SK-N-SH treated with all-trans-retinoic acid at 6 μM for 48 hours (cell line): ENCODE data around the gene ZFAND3.

Source experiments
- BACH2 ChIP-seq: fragments of 250-450 bp; sonication (Bioruptor Pico); IDR thresholded peaks from 2 replicates; pipeline ENCODE4 v1.9.0; 2021; ENCODE audit warnings: mild to moderate bottlenecking, borderline replicate concordance
- CSRNP3 ChIP-seq: fragments of 250-450 bp; sonication (Bioruptor Pico); IDR thresholded peaks from 2 replicates; pipeline ENCODE4 v1.5.1; 2021; ENCODE audit warnings: mild to moderate bottlenecking, moderate library complexity
- GLIS3 ChIP-seq: fragments of 250-450 bp; sonication (Bioruptor Pico); IDR thresholded peaks from 2 replicates; pipeline ENCODE4 v1.5.0; 2020; ENCODE audit warnings: mild to moderate bottlenecking, moderate library complexity
- POU6F1 ChIP-seq: fragments of 250-450 bp; sonication (Bioruptor Pico); IDR thresholded peaks from 2 replicates; pipeline ENCODE4 v1.8.0; 2021; ENCODE audit warnings: low read depth, mild to moderate bottlenecking, moderate library complexity, borderline replicate concordance
- PPARA ChIP-seq: fragments of 250-450 bp; sonication (Bioruptor Pico); IDR thresholded peaks from 2 replicates; pipeline ENCODE4 v1.5.0; 2020; ENCODE audit warnings: mild to moderate bottlenecking, borderline replicate concordance
- RARB ChIP-seq: fragments of 250-450 bp; sonication (Bioruptor Pico); IDR thresholded peaks from 2 replicates; pipeline ENCODE4 v1.8.0; 2021; ENCODE audit warnings: mild to moderate bottlenecking, moderate library complexity
- SNAI2 ChIP-seq: fragments of 250-450 bp; sonication (Bioruptor Pico); IDR thresholded peaks from 2 replicates; pipeline ENCODE4 v1.5.0; 2020; ENCODE audit warnings: mild to moderate bottlenecking, moderate library complexity
- TCF4 ChIP-seq: fragments of 250-450 bp; sonication (Bioruptor Pico); IDR thresholded peaks from 2 replicates; pipeline ENCODE4 v1.8.0; 2021; ENCODE audit warnings: mild to moderate bottlenecking, moderate library complexity, borderline replicate concordance
- TSHZ2 ChIP-seq: fragments of 250-450 bp; sonication (Bioruptor Pico); IDR thresholded peaks from 2 replicates; pipeline ENCODE4 v1.5.0; 2020; ENCODE audit warnings: mild to moderate bottlenecking, moderate library complexity
- ZFP30 ChIP-seq: fragments of 450-650 bp; formaldehyde crosslinking; IDR thresholded peaks from 2 replicates; pipeline ENCODE4 v1.5.0; 2022; ENCODE audit warnings: mild to moderate bottlenecking, moderate library complexity
- ZNF565 ChIP-seq: fragments of 450-650 bp; formaldehyde crosslinking; conservative IDR thresholded peaks from 2 replicates; pipeline ENCODE4 v1.5.0; 2020; ENCODE audit warnings: low read depth, mild to moderate bottlenecking, moderate library complexity
- TF ChIP-seq, protein P1 (sequence below): fragments of 250-450 bp; sonication (Bioruptor Pico); IDR thresholded peaks from 2 replicates; pipeline ENCODE4 v1.5.1; 2020; ENCODE audit warnings: low read depth, mild to moderate bottlenecking, moderate library complexity

DNA sequence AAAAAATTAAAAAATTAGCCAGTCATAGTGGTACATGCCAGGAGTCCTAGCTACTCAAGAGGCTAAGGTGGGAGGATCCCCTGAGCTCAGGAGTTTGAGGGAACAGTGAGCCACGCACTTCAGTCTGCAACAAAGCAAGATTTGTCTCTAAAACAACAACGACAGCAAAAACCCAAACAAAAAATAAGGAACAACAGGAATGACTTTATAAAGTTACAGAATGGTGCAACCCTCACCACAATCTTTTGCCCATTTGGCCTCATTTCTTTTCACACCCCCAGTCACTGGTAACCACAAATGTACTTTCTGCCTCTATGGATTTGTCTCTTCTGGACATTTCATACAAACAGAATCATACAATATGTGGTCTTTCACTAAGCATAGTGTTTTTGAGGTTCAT lies 16.7 kb upstream of the ZFAND3 start:
- no peak for TF ChIP-seq CSRNP3 (CRISPR knock-in tag)
- TF ChIP-seq TSHZ2 (CRISPR knock-in tag) = no peak
- TF ChIP-seq PPARA (CRISPR knock-in tag) = no peak
- TF ChIP-seq TCF4 = no peak
- TF ChIP-seq ZNF565 (CRISPR knock-in tag) = no peak
- no peak for TF ChIP-seq RARB
- no peak for TF ChIP-seq SNAI2 (CRISPR knock-in tag)
- no peak for TF ChIP-seq POU6F1 (CRISPR knock-in tag)
- TF ChIP-seq BACH2 (CRISPR knock-in tag) = no peak
- TF ChIP-seq, protein P1, sequence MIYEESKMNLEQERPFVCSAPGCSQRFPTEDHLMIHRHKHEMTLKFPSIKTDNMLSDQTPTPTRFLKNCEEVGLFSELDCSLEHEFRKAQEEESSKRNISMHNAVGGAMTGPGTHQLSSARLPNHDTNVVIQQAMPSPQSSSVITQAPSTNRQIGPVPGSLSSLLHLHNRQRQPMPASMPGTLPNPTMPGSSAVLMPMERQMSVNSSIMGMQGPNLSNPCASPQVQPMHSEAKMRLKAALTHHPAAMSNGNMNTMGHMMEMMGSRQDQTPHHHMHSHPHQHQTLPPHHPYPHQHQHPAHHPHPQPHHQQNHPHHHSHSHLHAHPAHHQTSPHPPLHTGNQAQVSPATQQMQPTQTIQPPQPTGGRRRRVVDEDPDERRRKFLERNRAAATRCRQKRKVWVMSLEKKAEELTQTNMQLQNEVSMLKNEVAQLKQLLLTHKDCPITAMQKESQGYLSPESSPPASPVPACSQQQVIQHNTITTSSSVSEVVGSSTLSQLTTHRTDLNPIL (CRISPR knock-in tag) = no peak
- no peak for TF ChIP-seq GLIS3 (CRISPR knock-in tag)
- TF ChIP-seq ZFP30 (CRISPR knock-in tag) = no peak
